ENCODE measurements around the gene ARHGAP29. TPM values are rescaled to one million over a fixed set of nuclear protein-coding genes. Genes with fewer than 3 reads are reported as not detected.

ARHGAP29 gene
- total RNA-seq, 1 experiment from 2014 or later = 197 TPM

- DNase-seq (ENCODE audit: low read depth, low spot score) = no peak
- Histone ChIP-seq H3K9me3 (ENCODE audit: control insufficient read depth, insufficient read depth, low read depth, low read length) (no peaks in the 10 kb centered on the region), H3K4me1 (ENCODE audit: control insufficient read depth, insufficient read depth, low read length) (peaks cover 7% of the 10 kb centered on the region), H3K27ac (ENCODE audit: low read length) (no peak overlapping the region), H3K4me3 (ENCODE audit: low read depth in 2 of 2, low read length in 2 of 2) (no peak overlapping the region), H3K36me3 (ENCODE audit: control insufficient read depth, insufficient read depth, low read length) (no peaks in the 10 kb centered on the region), H3K27me3 (ENCODE audit: control insufficient read depth, insufficient read depth, low read length) (no peaks in the 10 kb centered on the region)
- intact Hi-C loops (cut with micrococcal nuclease; ENCODE audit: unreplicated experiment) (no loop called here), in situ Hi-C loops (cut with HindIII; ENCODE audit: low pct_unique_long_range_greater_than_20kb, low sequenced_read_pairs) (loop anchor here (10.0 kb wide), 1 partner anchor 67 kb away; no protein-coding TSS in a partner anchor)
- ChIA-PET POLR2A (no interaction called here), CTCF (no interaction called here)
- BruUV-seq (replicated peaks) = no TSS peak
- ATAC-seq = no peak
- no peak for TF ChIP-seq SIN3A (IDR thresholded peaks at IDR 0.05; ENCODE audit: borderline replicate concordance, insufficient read depth, low read depth, low read length)
- no peak for TF ChIP-seq TCF7L2 (IDR thresholded peaks at IDR 0.05; ENCODE audit: low read depth, low read length)
- TF ChIP-seq CTCF (IDR thresholded peaks at IDR 0.05) = no peak
- no peak for TF ChIP-seq REST (IDR thresholded peaks at IDR 0.05; ENCODE audit: insufficient read depth in 1 of 2, low read depth in 2 of 2, low read length in 1 of 2)
- no peak for TF ChIP-seq POLR2AphosphoS5 (IDR thresholded peaks at IDR 0.05; ENCODE audit: low read depth, low read length)
Observed at GRCh38 chr1:94142022-94142421, 95.4 kb downstream of the ARHGAP29 start.

GRCh38 chr1:94132111-94132510, 105.3 kb downstream of the ARHGAP29 start:
- no peak for TF ChIP-seq SIN3A (IDR thresholded peaks at IDR 0.05; ENCODE audit: borderline replicate concordance, insufficient read depth, low read depth, low read length)
- no peak for TF ChIP-seq POLR2AphosphoS5 (IDR thresholded peaks at IDR 0.05; ENCODE audit: low read depth, low read length)
- no peak for TF ChIP-seq REST (IDR thresholded peaks at IDR 0.05; ENCODE audit: insufficient read depth in 1 of 2, low read depth in 2 of 2, low read length in 1 of 2)
- TF ChIP-seq TCF7L2 (IDR thresholded peaks at IDR 0.05; ENCODE audit: low read depth, low read length) = no peak
- TF ChIP-seq CTCF (IDR thresholded peaks at IDR 0.05) = no peak
- in situ Hi-C loops (cut with HindIII; ENCODE audit: low pct_unique_long_range_greater_than_20kb, low sequenced_read_pairs) (no loop called here), intact Hi-C loops (cut with micrococcal nuclease; ENCODE audit: unreplicated experiment) (no loop called here)
- no peaks in the 10 kb centered on the region; the same call in 1 of the 2 replicates for H3K4me1 ChIP-seq (ENCODE audit: control insufficient read depth, insufficient read depth, low read length)
- DNase-seq (ENCODE audit: low read depth, low spot score) (no peak), ATAC-seq (no peak)
- POLR2A ChIA-PET = no interaction called here
- H3K27me3 ChIP-seq (ENCODE audit: control insufficient read depth, insufficient read depth, low read length) = no peaks in the 10 kb centered on the region
- BruUV-seq (replicated peaks) = no TSS peak
- no peak overlapping the region for H3K27ac ChIP-seq (ENCODE audit: low read length)
- CTCF ChIA-PET = no interaction called here
- H3K4me3 ChIP-seq (ENCODE audit: low read depth in 2 of 2, low read length in 2 of 2) = no peak overlapping the region
- no peaks in the 10 kb centered on the region for H3K36me3 ChIP-seq (ENCODE audit: control insufficient read depth, insufficient read depth, low read length)
- no peaks in the 10 kb centered on the region for H3K9me3 ChIP-seq (ENCODE audit: control insufficient read depth, insufficient read depth, low read depth, low read length)

Data from Panc1 (cell line).